Stimulated activated CD4-positive, alpha-beta T cell treated with anti-CD3 and anti-CD28 coated beads, Interleukin-15, amount 100 ng/mL, for 24 hours (primary cell): ENCODE measurements around the gene THSD4.

Experiments
- DNase-seq: peaks from one replicate; pipeline ENCODE4 v3.0.0-alpha.2; 2020

The THSD4 gene

GRCh38 chr15:71515375-71516186 lies 400.3 kb downstream of the THSD4 start:
- no peak for DNase-seq

- no peak for DNase-seq
Observed at GRCh38 chr15:71517751-71518150, 402.5 kb downstream of the THSD4 start.

- no peak for DNase-seq
Observed at GRCh38 chr15:71518661-71519060, 403.4 kb downstream of the THSD4 start.

- DNase-seq: no peak
Observed at GRCh38 chr15:71526060-71526820, 411.0 kb downstream of the THSD4 start.

GRCh38 chr15:71529361-71529760 lies 414.1 kb downstream of the THSD4 start:
- DNase-seq: no peak

- no peak for DNase-seq
Observed at GRCh38 chr15:71530116-71530515, 414.8 kb downstream of the THSD4 start.

- no peak for DNase-seq
Observed at GRCh38 chr15:71532994-71533393, 417.7 kb downstream of the THSD4 start.

GRCh38 chr15:71538181-71538580 lies 422.9 kb downstream of the THSD4 start:
- DNase-seq: no peak

GRCh38 chr15:71541746-71542145 lies 426.5 kb downstream of the THSD4 start:
- DNase-seq: no peak

- no peak for DNase-seq
Observed at GRCh38 chr15:71542836-71543235, 427.6 kb downstream of the THSD4 start.

- no peak for DNase-seq
Observed at GRCh38 chr15:71543413-71543812, 428.1 kb downstream of the THSD4 start.

GRCh38 chr15:71545223-71545760 lies 430.0 kb downstream of the THSD4 start:
- no peak for DNase-seq

- no peak for DNase-seq
Observed at GRCh38 chr15:71545923-71546322, 430.7 kb downstream of the THSD4 start.

GRCh38 chr15:71547011-71547410 lies 431.7 kb downstream of the THSD4 start:
- DNase-seq: no peak

- DNase-seq: no peak
Observed at GRCh38 chr15:71548401-71548807, 433.1 kb downstream of the THSD4 start.

GRCh38 chr15:71549091-71549490 lies 433.8 kb downstream of the THSD4 start:
- DNase-seq: no peak

GRCh38 chr15:71549697-71550096 lies 434.4 kb downstream of the THSD4 start:
- DNase-seq: no peak

- no peak for DNase-seq
Observed at GRCh38 chr15:71551566-71551965, 436.3 kb downstream of the THSD4 start.

- no peak for DNase-seq
Observed at GRCh38 chr15:71559098-71559497, 443.8 kb downstream of the THSD4 start.

GRCh38 chr15:71559616-71560015 lies 444.3 kb downstream of the THSD4 start:
- DNase-seq: no peak

- no peak for DNase-seq
Observed at GRCh38 chr15:71562251-71562650, 447.0 kb downstream of the THSD4 start.

GRCh38 chr15:71564217-71564616 lies 448.9 kb downstream of the THSD4 start:
- no peak for DNase-seq

GRCh38 chr15:71565006-71565405 lies 449.7 kb downstream of the THSD4 start:
- DNase-seq: no peak

GRCh38 chr15:71565631-71566160 lies 450.4 kb downstream of the THSD4 start:
- DNase-seq: no peak
